ENCODE measurements around the gene RPS24.

The RPS24 gene

GRCh38 chr10:78028438-78029268, 5.0 kb upstream of the RPS24 start:
- DNase-seq (ENCODE audit: low spot score) = no peak

- DNase-seq (ENCODE audit: low spot score) = peak; percentile 93
These were observed 4.1 kb upstream of the RPS24 start, which contains the start of gene POLR3A for GRCh38 chr10:78029269-78030226. Gene POLR3A (minus strand): TSS chr10:78029515. CDS start chr10:78029407, 108 bp downstream.

GRCh38 chr10:78033387-78033636, 351 bp upstream of the RPS24 start:
- DNase-seq (ENCODE audit: low spot score) = no peak

- no peak for DNase-seq (ENCODE audit: low spot score)
These were observed 1.4 kb downstream of the RPS24 start for GRCh38 chr10:78035025-78035424.

GRCh38 chr10:78035437-78035836, 1.8 kb downstream of the RPS24 start:
- no peak for DNase-seq (ENCODE audit: low spot score)

GRCh38 chr10:78035933-78036583, 2.4 kb downstream of the RPS24 start:
- DNase-seq (ENCODE audit: low spot score) = no peak

GRCh38 chr10:78038105-78038504, 4.4 kb downstream of the RPS24 start:
- DNase-seq (ENCODE audit: low spot score) = no peak

- no peak for DNase-seq (ENCODE audit: low spot score)
These were observed 5.3 kb downstream of the RPS24 start for GRCh38 chr10:78038791-78039547.

- DNase-seq (ENCODE audit: low spot score) = no peak
These were observed 6.1 kb downstream of the RPS24 start for GRCh38 chr10:78039743-78040142.

- DNase-seq (ENCODE audit: low spot score) = no peak
These were observed 7.8 kb downstream of the RPS24 start for GRCh38 chr10:78041170-78042057.

GRCh38 chr10:78042058-78042751, 8.5 kb downstream of the RPS24 start:
- DNase-seq (ENCODE audit: low spot score) = no peak

GRCh38 chr10:78042752-78043104, 9.1 kb downstream of the RPS24 start:
- no peak for DNase-seq (ENCODE audit: low spot score)

- DNase-seq (ENCODE audit: low spot score) = no peak
These were observed 10.5 kb downstream of the RPS24 start for GRCh38 chr10:78044179-78044578.

- no peak for DNase-seq (ENCODE audit: low spot score)
These were observed 11.0 kb downstream of the RPS24 start for GRCh38 chr10:78044699-78045098.

GRCh38 chr10:78045237-78045636, 11.6 kb downstream of the RPS24 start:
- DNase-seq (ENCODE audit: low spot score) = peak; percentile 61

- no peak for DNase-seq (ENCODE audit: low spot score)
These were observed 12.2 kb downstream of the RPS24 start for GRCh38 chr10:78045856-78046255.

GRCh38 chr10:78046711-78047269, 13.1 kb downstream of the RPS24 start:
- DNase-seq (ENCODE audit: low spot score) = no peak

- peak; percentile 81 for DNase-seq (ENCODE audit: low spot score)
These were observed 13.7 kb downstream of the RPS24 start for GRCh38 chr10:78047314-78047891.

GRCh38 chr10:78049851-78050250, 16.2 kb downstream of the RPS24 start:
- no peak for DNase-seq (ENCODE audit: low spot score)

All from activated CD4-positive, alpha-beta T cell treated with anti-CD3 and anti-CD28 coated beads, Interleukin-2, Interleukin-4, amounts not matched to agents 100 ng/mL and 50 ng/mL, durations not matched to agents 16 hours and 8 hours (primary cell).